Left colon (tissue), 2 donors: ENCODE results near the gene ZBTB16. TPM values are rescaled to one million over a fixed set of nuclear protein-coding genes. Genes with fewer than 3 reads are reported as not detected.

Source experiments
- ATAC-seq: fragments of 200-7000 bp; cut with Tn5 transposase; one replicate; pipeline ENCODE4 v1.9.1; 2020; ENCODE audit warnings: mild to moderate bottlenecking, moderate library complexity
- DNase-seq, 2 donors: peaks; one replicate each; pipeline ENCODE4 v3.0.0-alpha.2; 2020
- intact Hi-C, 2 donors: fragments of 100-400 bp; cut with DNase I in 1 of 2; cut with micrococcal nuclease in 1 of 2; formaldehyde crosslinking; loops; one replicate each; pipeline versions ENCODE4 v1.11.2 to v1.14.0; 2022; cut with DNase I, micrococcal nuclease
- total RNA-seq, 2 donors: library from RNA; stranded (reverse); fragmentation: NEBNext Ultra II Directional; extraction: Animal tissue kit (Norgen Biotek cat#: 25700); gene quantifications; one replicate each; pipeline ENCODE4 v1.2.1, GENCODE V29; 2021
- donor health status: DM: no; HTN: no; CAD: no.
- donor health status: DM: yes; HTN: yes; CAD: no.

The ZBTB16 gene
- total RNA-seq, 2 donors from 2014 or later, result 10.0 to 75.1 TPM

DNA sequence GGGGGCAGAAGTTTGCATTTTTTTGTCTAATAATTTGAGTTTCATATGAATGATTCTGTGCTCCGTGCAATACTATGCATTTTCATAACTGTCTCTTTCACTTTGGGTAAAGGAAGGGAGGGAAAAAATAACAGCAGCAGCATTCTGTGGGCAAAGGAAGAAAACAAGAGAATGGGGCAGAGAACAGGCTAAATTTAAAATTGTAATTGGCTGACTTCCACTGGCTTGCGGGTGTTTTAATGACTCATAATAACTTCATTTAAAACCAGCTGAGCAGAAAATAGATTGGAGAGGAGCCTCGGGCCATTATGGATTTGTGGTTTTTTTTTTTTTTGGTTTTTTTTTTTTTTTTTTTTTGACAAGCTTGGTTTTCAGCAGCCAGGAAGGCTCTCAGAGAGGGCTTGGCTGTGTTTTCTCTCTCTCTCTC lies 107.4 kb downstream of the ZBTB16 start:
- intact Hi-C loops, result no loop called here
- no peak for DNase-seq
- ATAC-seq, result no peak

DNA sequence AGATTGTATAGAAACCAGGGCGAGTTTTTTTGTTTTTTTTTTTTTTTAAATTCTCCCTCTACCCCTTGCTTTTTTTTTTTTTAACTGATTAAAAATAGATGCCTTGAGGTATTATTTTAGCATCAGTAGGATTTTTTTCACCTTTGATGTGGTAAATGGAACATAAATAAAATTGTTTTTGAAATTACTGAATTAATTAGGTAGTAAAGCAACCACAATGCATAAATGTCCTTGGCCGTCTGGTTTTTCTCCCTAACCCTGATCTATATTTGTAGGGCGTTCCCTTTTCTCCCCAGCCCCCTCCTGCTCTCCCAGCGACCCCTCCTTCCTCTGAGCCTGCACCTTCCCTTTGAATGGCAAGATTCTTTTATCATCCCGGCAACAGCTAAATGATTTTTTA lies 107.8 kb downstream of the ZBTB16 start:
- ATAC-seq, result no peak
- intact Hi-C loops, result no loop called here

DNA sequence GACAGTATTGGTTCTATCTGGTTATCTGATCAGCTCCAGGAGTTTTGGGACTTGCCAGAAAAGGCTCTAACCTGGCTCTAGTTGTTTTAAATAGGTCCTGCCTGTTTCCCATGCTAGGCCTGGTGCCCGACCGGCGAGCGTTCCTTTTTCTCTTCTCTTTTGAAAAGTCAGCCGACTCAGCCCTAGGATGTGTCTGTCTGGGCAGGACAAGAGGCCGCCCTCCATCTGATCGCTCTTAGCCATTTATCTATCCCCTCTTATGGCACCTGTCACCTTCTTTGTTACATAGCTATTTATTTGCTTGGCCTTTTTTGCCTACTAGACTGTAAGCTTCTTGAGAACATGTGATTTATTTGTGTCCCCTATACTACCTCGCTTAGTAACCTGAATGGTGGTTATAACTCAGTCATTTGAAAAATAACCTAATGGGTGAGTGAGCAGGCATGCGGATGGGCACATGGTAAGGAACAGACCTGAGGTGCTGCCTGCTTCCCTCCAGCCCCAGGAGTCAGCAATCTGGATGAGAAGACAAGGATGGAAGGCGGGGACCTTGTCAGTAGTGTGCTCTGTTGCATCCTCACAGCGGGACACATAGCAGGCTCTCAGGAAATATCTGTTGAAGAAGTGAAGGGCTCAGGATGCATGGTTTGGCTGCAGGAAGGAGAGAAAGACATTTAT lies 108.4 kb downstream of the ZBTB16 start:
- DNase-seq, result no peak

More for the DNA sequence above, 107.8 kb downstream of the ZBTB16 start:
- DNase-seq, result no peak

GRCh38 chr11:114168691-114169090 lies 109.2 kb downstream of the ZBTB16 start:
- intact Hi-C loops, result no loop called here

More for the DNA sequence above, 108.4 kb downstream of the ZBTB16 start:
- no peak for ATAC-seq
- intact Hi-C loops, result no loop called here

GRCh38 chr11:114169321-114169749 lies 109.8 kb downstream of the ZBTB16 start:
- no peak for ATAC-seq
- DNase-seq, result no peak
- intact Hi-C loops, result no loop called here

More at GRCh38 chr11:114168691-114169090, 109.2 kb downstream of the ZBTB16 start:
- peak; percentile 71 for ATAC-seq
- DNase-seq, result peak; percentile 58 to 83

- intact Hi-C loops, result no loop called here
- ATAC-seq (no peak), DNase-seq (no peak)
Measured at GRCh38 chr11:114169821-114170220, 110.3 kb downstream of the ZBTB16 start.

DNA sequence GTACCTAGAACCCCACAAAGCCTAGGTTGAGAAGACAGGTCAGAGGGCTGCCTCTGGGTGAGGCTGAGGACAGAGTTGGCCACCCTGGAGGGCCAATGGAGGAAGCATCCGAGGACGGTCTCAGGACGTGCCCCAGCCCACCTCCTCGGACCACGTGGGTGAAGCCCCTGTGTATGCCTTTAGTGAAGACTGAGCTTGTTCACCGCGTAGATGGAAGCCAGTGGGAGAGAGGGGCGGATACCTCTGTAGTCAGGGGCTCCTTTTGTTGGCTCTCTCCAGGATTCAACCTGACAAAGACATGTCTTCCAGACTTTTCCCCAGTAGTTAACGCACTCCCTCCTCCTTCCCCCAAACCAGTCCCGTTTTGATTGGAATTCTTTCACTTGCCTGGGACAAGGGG lies 110.7 kb downstream of the ZBTB16 start:
- intact Hi-C loops, result no loop called here

GRCh38 chr11:114171257-114172054 lies 111.9 kb downstream of the ZBTB16 start:
- DNase-seq (peak; percentile 66 to 80), ATAC-seq (peak; percentile 47)
- intact Hi-C loops, result no loop called here

More for the DNA sequence above, 110.7 kb downstream of the ZBTB16 start:
- ATAC-seq (no peak), DNase-seq (no peak)

GRCh38 chr11:114172055-114172861 lies 112.7 kb downstream of the ZBTB16 start:
- no peak for ATAC-seq
- intact Hi-C loops, result no loop called here
- DNase-seq, result no peak

GRCh38 chr11:114172871-114173444 lies 113.4 kb downstream of the ZBTB16 start:
- DNase-seq (no peak), ATAC-seq (no peak)
- intact Hi-C loops, result no loop called here

- intact Hi-C loops, result no loop called here
- DNase-seq (no peak), ATAC-seq (peak; percentile 79)
Measured at GRCh38 chr11:114173843-114174242, 114.3 kb downstream of the ZBTB16 start.

GRCh38 chr11:114174712-114175495 lies 115.4 kb downstream of the ZBTB16 start:
- intact Hi-C loops, result no loop called here
- no peak for ATAC-seq

GRCh38 chr11:114175706-114176105 lies 116.2 kb downstream of the ZBTB16 start:
- intact Hi-C loops, result no loop called here
- no peak for DNase-seq
- no peak for ATAC-seq

More at GRCh38 chr11:114174712-114175495, 115.4 kb downstream of the ZBTB16 start:
- DNase-seq, result no peak

GRCh38 chr11:114176321-114176720 lies 116.8 kb downstream of the ZBTB16 start:
- ATAC-seq, result no peak
- intact Hi-C loops, result no loop called here
- no peak for DNase-seq

GRCh38 chr11:114178656-114179055 lies 119.1 kb downstream of the ZBTB16 start:
- ATAC-seq, result no peak
- intact Hi-C loops, result no loop called here
- no peak for DNase-seq

- intact Hi-C loops, result no loop called here
- peak; percentile 65 to 95 for DNase-seq
- peak; percentile 88 for ATAC-seq
Measured at GRCh38 chr11:114179234-114179941, 119.9 kb downstream of the ZBTB16 start.

DNA sequence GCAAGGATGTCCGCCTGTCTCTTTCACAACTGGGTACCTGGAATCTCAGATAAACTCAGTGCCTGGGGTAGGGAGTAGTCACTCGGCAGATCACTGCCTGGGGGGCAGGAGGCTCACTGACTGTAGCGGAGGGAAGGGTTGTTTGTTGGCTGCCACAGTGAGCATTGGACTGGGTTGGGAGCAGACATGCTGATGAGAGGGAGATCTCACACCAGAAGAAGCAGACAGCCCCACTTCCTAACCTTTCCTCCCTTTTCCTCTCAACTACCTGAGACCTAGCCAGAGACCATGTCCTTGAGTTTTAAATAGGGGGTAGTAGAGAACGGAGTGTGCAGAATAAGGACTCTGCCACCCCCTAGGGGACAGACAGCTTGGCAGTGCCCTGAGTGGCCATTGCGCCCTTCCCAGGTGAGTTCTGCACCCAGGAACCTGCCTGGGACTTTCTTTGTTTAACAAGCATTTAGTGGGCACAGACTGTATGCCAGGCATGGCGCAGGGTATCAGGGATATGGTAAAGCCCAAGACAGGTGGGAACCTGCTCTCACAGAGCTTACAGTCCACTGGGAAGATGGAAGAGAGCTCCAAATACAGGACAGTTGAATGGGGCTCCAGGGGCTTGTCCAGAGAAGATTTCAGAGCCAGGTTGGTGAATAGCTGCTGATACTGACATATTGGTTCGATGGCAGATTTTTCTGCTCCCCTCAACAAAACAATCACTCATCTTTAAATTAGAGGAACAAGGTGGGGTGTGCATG lies 121.0 kb downstream of the ZBTB16 start:
- DNase-seq (peak; percentile 77 to 78), ATAC-seq (peak; percentile 79)
- intact Hi-C loops, result loop anchor here in 1 of 2 donors (5.0 kb wide), 1 partner anchor 118 kb away; no protein-coding TSS in a partner anchor
